ENCODE results near the gene DES.

The DES gene

DNA sequence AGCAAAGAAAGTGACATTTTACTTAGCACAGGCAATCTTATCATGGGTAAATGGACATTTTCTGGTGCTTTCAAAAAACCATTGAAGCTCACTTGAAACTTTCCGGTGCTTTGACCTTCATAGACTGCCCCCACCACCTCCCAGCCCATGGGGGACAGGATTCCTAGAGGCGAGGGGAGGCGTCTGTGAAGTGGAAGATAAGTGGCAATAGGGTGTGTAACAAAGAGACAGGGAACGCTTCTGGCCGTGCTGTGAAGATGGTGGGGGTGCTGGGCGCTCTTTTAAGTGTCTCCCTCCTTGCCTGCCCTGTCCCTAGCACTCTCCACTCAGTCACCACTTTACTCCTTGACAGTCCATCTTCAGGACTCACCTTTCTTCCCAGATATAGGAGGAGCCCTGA is 57.1 kb downstream of the DES start:
- no peak for DNase-seq (ENCODE audit: low read depth, low spot score)
- H3K4me3 ChIP-seq (ENCODE audit: low read depth, low read length): no peak overlapping the region
- CTCF ChIA-PET: interaction anchor here (0.6 to 21.1 kb wide), 16 partner anchors 15 to 72 kb away, joined by 3 to 513 read pairs (median 9); partner anchors contain the start of gene GMPPA
- TF ChIP-seq, protein P1, sequence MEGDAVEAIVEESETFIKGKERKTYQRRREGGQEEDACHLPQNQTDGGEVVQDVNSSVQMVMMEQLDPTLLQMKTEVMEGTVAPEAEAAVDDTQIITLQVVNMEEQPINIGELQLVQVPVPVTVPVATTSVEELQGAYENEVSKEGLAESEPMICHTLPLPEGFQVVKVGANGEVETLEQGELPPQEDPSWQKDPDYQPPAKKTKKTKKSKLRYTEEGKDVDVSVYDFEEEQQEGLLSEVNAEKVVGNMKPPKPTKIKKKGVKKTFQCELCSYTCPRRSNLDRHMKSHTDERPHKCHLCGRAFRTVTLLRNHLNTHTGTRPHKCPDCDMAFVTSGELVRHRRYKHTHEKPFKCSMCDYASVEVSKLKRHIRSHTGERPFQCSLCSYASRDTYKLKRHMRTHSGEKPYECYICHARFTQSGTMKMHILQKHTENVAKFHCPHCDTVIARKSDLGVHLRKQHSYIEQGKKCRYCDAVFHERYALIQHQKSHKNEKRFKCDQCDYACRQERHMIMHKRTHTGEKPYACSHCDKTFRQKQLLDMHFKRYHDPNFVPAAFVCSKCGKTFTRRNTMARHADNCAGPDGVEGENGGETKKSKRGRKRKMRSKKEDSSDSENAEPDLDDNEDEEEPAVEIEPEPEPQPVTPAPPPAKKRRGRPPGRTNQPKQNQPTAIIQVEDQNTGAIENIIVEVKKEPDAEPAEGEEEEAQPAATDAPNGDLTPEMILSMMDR (IDR thresholded peaks at IDR 0.05; ENCODE audit: insufficient read depth, low read length, missing control alignments): no peak
- POLR2A ChIA-PET: interaction anchor here (0.6 to 1.2 kb wide), 3 partner anchors 12 to 35 kb away, joined by 3 to 5 read pairs (median 4); no protein-coding TSS in a partner anchor

- TF ChIP-seq, protein P1 (IDR thresholded peaks at IDR 0.05; ENCODE audit: insufficient read depth, low read length, missing control alignments): peak; percentile 86
- no peak for DNase-seq (ENCODE audit: low read depth, low spot score)
- CTCF ChIA-PET: interaction anchor here (0.6 to 21.1 kb wide), 27 partner anchors 9 to 214 kb away, joined by 3 to 513 read pairs (median 6); partner anchors contain the start of gene GMPPA
- POLR2A ChIA-PET: interaction anchor here (0.6 to 1.2 kb wide), 3 partner anchors 13 to 63 kb away, joined by 3 to 5 read pairs (median 3); no protein-coding TSS in a partner anchor
- no peak overlapping the region for H3K4me3 ChIP-seq (ENCODE audit: low read depth, low read length)
Observed at GRCh38 chr2:219475697-219476651, 57.8 kb downstream of the DES start.

Data from AG04449 (cell line).